Measurements from ENCODE around the gene GLS2. TPM values are rescaled to one million over a fixed set of nuclear protein-coding genes. Genes with fewer than 3 reads are reported as not detected.

Gene GLS2
- total and polyA plus RNA-seq, 9 of the 15 experiments (the other 6 are each of a cell fraction or from before 2014, with no cell fraction given), result 0.11 TPM; not detected in 8

DNA sequence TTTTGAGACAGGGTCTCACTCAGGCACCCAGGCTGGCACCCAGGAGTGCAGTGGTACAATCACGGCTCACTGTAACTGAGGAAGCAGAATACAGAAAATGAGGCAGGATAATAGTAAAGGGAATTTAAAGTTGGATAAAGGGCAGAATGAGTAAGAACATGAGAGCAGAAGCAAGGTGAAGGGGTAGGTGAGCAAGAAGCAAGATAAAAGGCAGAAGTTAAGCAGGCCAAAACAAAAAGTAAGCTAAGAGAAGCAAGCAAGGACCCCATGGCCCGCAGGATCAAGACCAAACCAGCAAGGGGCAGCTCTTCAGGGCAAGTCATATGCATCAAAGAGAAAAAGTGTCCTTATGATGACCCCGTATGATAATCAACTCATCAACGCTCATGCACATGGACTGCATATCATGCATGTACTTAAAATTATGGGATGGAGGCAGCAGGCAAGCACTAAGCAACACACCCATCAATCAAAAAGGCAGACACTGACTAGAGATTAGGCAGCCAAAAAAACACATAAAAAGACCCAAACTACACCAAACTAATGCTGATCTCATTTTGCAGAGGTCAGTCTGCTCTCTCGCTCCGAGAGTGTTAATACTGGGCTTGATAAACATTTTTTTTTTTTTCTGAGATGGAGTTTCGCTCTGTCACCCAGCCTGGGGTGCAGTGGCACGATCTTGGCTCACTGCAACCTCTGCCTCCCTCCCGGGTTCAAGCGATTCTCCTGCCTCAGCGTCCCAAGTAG is 50.4 kb downstream of the GLS2 start:
- Histone ChIP-seq H3K27ac (ENCODE audit: extremely low read depth, low read depth, low read length) (peak overlapping the region; percentile 85), H2AFZ (ENCODE audit: low read depth, low read length) (no peak overlapping the region; the same call in 1 of the 2 replicates), H3K79me2 (ENCODE audit: control insufficient read depth, insufficient read depth, low read length) (peaks cover 69% of the 10 kb centered on the region), H3K4me3 (peak overlapping the region; percentile 8; the same call in 1 of the 2 replicates), H3K9me3 (replicated peaks; ENCODE audit: control insufficient read depth, insufficient read depth, low read depth, low read length) (no peaks in the 10 kb centered on the region), H3K9ac (ENCODE audit: insufficient read depth in 1 of 2, low read depth in 2 of 2, low read length in 2 of 2) (peak overlapping the region; percentile 64 to 81; a peak in 3 of 4 replicates), H3K4me1 (replicated peaks in 1 of 2; ENCODE audit: control insufficient read depth in 2 of 2, insufficient read depth in 2 of 2, low read length in 2 of 2) (peaks cover 18 to 24% of the 10 kb centered on the region in 2 experiments), H3K4me2 (ENCODE audit: insufficient read depth, low read length) (peak overlapping the region; percentile 74), H3K36me3 (ENCODE audit: control insufficient read depth, insufficient read depth, low read length) (peaks cover 16% of the 10 kb centered on the region), H3K9me1 (ENCODE audit: control insufficient read depth, insufficient read depth, low read length) (no peaks in the 10 kb centered on the region), H4K20me1 (replicated peaks; ENCODE audit: control insufficient read depth, insufficient read depth, low read length) (no peaks in the 10 kb centered on the region), H3K27me3 (ENCODE audit: control insufficient read depth in 2 of 2, insufficient read depth in 2 of 2, low read length in 2 of 2) (no peaks in the 10 kb centered on the region)
- intact Hi-C loops (cut with micrococcal nuclease) (no loop called here), in situ Hi-C loops (cut with MboI) (no loop called here)
- BruUV-seq (replicated peaks), result no TSS peak
- ChIA-PET POLR2A (interaction anchor here (0.7 to 3.8 kb wide), 12 partner anchors 8 to 122 kb away, joined by 3 to 23 read pairs (median 6); partner anchors contain the start of genes CNPY2, STAT2 and TIMELESS), CTCF (ENCODE audit: low intra/inter-chr PET ratio) (no interaction called here)
- ATAC-seq (peak; percentile 91), FAIRE-seq (peak; percentile 95), DNase-seq (ENCODE audit: extremely low read depth in 1 of 4, low spot score in 3 of 4) (peak; percentile 63 to 86 (median 74))
- WGBS (ENCODE audit: insufficient coverage, low coverage, missing lambda C conversion rate), result 8% methylated on average over 11 of the region's 11 CpGs
- TF ChIP-seq MECOM (CRISPR knock-in tag; IDR thresholded peaks at IDR 0.05), result no peak; the same call in 1 of the 2 replicates
- no peak for TF ChIP-seq SNIP1 (IDR thresholded peaks at IDR 0.05; ENCODE audit: low read depth)
- no peak for TF ChIP-seq KDM2B (CRISPR knock-in tag; IDR thresholded peaks at IDR 0.05)
- peak; percentile 49 to 62; a peak in 3 of 4 replicates for TF ChIP-seq NRF1 (conservative IDR thresholded peaks at IDR 0.05 in 1 of 2, IDR thresholded peaks at IDR 0.05 in 1 of 2)
- TF ChIP-seq ZBTB8A (IDR thresholded peaks at IDR 0.05; ENCODE audit: partially characterized antibody), result no peak
- peak; percentile 41; the same call in 1 of the 2 replicates for TF ChIP-seq POLR2AphosphoS5 (IDR thresholded peaks at IDR 0.05; ENCODE audit: control insufficient read depth, insufficient read depth, low read depth, low read length)
- no peak for TF ChIP-seq TGIF2 (CRISPR knock-in tag; IDR thresholded peaks at IDR 0.05)
- peak; percentile 53 for TF ChIP-seq TAL1 (IDR thresholded peaks at IDR 0.05)
- TF ChIP-seq HNRNPLL (IDR thresholded peaks at IDR 0.05; ENCODE audit: low read depth, low read length, poor library complexity, severe bottlenecking), result no peak
- TF ChIP-seq, protein P1, sequence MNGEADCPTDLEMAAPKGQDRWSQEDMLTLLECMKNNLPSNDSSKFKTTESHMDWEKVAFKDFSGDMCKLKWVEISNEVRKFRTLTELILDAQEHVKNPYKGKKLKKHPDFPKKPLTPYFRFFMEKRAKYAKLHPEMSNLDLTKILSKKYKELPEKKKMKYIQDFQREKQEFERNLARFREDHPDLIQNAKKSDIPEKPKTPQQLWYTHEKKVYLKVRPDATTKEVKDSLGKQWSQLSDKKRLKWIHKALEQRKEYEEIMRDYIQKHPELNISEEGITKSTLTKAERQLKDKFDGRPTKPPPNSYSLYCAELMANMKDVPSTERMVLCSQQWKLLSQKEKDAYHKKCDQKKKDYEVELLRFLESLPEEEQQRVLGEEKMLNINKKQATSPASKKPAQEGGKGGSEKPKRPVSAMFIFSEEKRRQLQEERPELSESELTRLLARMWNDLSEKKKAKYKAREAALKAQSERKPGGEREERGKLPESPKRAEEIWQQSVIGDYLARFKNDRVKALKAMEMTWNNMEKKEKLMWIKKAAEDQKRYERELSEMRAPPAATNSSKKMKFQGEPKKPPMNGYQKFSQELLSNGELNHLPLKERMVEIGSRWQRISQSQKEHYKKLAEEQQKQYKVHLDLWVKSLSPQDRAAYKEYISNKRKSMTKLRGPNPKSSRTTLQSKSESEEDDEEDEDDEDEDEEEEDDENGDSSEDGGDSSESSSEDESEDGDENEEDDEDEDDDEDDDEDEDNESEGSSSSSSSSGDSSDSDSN (IDR thresholded peaks at IDR 0.05; ENCODE audit: borderline replicate concordance in 1 of 2, low read depth in 2 of 2, low read length in 2 of 2), result no peak
- TF ChIP-seq, protein P2, sequence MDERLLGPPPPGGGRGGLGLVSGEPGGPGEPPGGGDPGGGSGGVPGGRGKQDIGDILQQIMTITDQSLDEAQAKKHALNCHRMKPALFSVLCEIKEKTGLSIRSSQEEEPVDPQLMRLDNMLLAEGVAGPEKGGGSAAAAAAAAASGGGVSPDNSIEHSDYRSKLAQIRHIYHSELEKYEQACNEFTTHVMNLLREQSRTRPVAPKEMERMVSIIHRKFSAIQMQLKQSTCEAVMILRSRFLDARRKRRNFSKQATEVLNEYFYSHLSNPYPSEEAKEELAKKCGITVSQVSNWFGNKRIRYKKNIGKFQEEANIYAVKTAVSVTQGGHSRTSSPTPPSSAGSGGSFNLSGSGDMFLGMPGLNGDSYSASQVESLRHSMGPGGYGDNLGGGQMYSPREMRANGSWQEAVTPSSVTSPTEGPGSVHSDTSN (CRISPR knock-in tag; IDR thresholded peaks at IDR 0.05; ENCODE audit: low read depth), result peak; percentile 88
- TF ChIP-seq, protein P2 (tag; conservative IDR thresholded peaks at IDR 0.05; ENCODE audit: low read depth), result peak; percentile 99
- TF ChIP-seq, protein P3, sequence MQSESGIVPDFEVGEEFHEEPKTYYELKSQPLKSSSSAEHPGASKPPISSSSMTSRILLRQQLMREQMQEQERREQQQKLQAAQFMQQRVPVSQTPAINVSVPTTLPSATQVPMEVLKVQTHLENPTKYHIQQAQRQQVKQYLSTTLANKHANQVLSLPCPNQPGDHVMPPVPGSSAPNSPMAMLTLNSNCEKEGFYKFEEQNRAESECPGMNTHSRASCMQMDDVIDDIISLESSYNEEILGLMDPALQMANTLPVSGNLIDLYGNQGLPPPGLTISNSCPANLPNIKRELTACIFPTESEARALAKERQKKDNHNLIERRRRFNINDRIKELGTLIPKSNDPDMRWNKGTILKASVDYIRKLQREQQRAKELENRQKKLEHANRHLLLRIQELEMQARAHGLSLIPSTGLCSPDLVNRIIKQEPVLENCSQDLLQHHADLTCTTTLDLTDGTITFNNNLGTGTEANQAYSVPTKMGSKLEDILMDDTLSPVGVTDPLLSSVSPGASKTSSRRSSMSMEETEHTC (IDR thresholded peaks at IDR 0.05), result 0 out of 2 replicates have a peak, but pooled peaks have one; percentile 37
- TF ChIP-seq ZNF586 (CRISPR knock-in tag; conservative IDR thresholded peaks at IDR 0.05), result no peak
- TF ChIP-seq MAFG (tag; conservative IDR thresholded peaks at IDR 0.05), result peak; percentile 51; the same call in 1 of the 2 replicates

Measured in K562 (cell line).